PC-3 (cell line): ENCODE data around the gene HAUS7.

ENCODE experiments used
- CTCF ChIP-seq: fragments of 300-600 bp; sonication (generic); conservative IDR thresholded peaks from 2 replicates; pipeline ENCODE4 v1.5.1; 2017; ENCODE audit warnings: antibody characterized with exemption, low read depth, mild to moderate bottlenecking, low read length
- EZH2 ChIP-seq: fragments of 300-600 bp; sonication (generic); IDR thresholded peaks from one replicate; pipeline ENCODE4 v1.6.1; 2017; ENCODE audit warnings: antibody characterized with exemption, mild to moderate bottlenecking, low read length; ENCODE audit not compliant: unreplicated experiment

GRCh38 chrX:153445106-153445855 is 25.1 kb downstream of the HAUS7 start:
- TF ChIP-seq CTCF, result no peak
- TF ChIP-seq EZH2, result no peak
